ENCODE data around the gene ZNF311. TPM values are rescaled to one million over a fixed set of nuclear protein-coding genes. Genes with fewer than 3 reads are reported as not detected.
"Not testable (repeated sequence)": the region's sequence is repeated elsewhere in the genome, so short reads cannot be mapped to it uniquely, and the experiment has no call there.

The ZNF311 gene
- polyA plus RNA-seq, 1 experiment, result 0.74 TPM

DNA sequence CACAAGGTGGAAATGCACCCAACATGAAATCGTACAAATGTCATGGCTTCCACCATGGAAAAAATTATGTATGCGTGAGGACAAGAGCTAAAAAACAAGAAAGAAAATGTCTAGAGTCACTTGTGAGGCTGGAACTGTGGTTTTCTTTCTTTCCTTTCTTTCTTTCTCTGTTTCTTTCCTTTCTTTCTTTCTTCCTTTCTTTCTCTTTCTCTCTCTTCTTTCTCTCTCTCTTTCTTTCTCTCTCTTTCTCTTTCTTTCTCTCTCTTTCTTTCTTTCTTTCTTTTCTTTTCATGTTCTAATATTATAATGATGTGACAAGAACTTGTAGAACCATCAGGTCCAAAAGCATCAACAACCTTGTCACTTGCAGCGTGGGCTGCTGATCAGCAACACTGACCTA lies 28.4 kb downstream of the ZNF311 start:
- TF ChIP-seq, protein P1, sequence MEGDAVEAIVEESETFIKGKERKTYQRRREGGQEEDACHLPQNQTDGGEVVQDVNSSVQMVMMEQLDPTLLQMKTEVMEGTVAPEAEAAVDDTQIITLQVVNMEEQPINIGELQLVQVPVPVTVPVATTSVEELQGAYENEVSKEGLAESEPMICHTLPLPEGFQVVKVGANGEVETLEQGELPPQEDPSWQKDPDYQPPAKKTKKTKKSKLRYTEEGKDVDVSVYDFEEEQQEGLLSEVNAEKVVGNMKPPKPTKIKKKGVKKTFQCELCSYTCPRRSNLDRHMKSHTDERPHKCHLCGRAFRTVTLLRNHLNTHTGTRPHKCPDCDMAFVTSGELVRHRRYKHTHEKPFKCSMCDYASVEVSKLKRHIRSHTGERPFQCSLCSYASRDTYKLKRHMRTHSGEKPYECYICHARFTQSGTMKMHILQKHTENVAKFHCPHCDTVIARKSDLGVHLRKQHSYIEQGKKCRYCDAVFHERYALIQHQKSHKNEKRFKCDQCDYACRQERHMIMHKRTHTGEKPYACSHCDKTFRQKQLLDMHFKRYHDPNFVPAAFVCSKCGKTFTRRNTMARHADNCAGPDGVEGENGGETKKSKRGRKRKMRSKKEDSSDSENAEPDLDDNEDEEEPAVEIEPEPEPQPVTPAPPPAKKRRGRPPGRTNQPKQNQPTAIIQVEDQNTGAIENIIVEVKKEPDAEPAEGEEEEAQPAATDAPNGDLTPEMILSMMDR (IDR thresholded peaks at IDR 0.05; ENCODE audit: insufficient read depth, low read depth, low read length), result no peak
- no peaks in the 10 kb centered on the region for H3K36me3 ChIP-seq (ENCODE audit: control insufficient read depth, insufficient read depth, low read length)
- POLR2A ChIA-PET, result interaction anchor here (0.6 kb wide), 1 partner anchor 80 kb away, joined by 3 read pairs; no protein-coding TSS in a partner anchor
- no peak overlapping the region for H3K4me3 ChIP-seq (ENCODE audit: low read depth, low read length)
- CTCF ChIA-PET, result interaction anchor here (1.0 kb wide), 1 partner anchor 139 kb away, joined by 4 read pairs; no protein-coding TSS in a partner anchor
- DNase-seq (ENCODE audit: low read depth), result no peak
- no peaks in the 10 kb centered on the region for H3K27me3 ChIP-seq (ENCODE audit: control insufficient read depth, insufficient read depth, low read length)

DNA sequence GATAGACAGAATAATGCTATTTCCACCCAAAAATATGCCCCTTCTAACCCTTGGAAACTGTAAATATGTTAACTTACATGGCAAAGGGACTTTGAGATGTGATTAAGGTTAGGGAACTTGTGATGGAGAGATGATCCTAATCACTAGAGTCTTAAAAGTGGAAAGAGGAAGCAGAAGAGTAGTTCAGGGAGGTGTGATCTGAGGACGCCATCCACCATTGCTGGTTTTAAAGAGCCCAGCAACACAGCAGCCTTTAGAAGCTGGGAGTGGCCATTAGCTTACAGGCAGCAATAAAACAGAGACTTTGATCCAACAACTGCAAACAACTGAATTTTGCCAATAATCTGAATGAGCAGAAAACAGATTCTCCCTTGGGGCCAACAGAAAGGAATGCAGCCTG lies 30.6 kb downstream of the ZNF311 start:
- no peaks in the 10 kb centered on the region for H3K27me3 ChIP-seq (ENCODE audit: control insufficient read depth, insufficient read depth, low read length)
- H3K4me3 ChIP-seq (ENCODE audit: low read depth, low read length), result no peak overlapping the region
- H3K36me3 ChIP-seq (ENCODE audit: control insufficient read depth, insufficient read depth, low read length), result no peaks in the 10 kb centered on the region
- POLR2A ChIA-PET, result interaction anchor here (0.6 kb wide), 1 partner anchor 12 kb away, joined by 4 read pairs; no protein-coding TSS in a partner anchor
- CTCF ChIA-PET, result no interaction called here
- TF ChIP-seq, protein P1 (IDR thresholded peaks at IDR 0.05; ENCODE audit: insufficient read depth, low read depth, low read length), result no peak
- DNase-seq (ENCODE audit: low read depth), result no peak

DNA sequence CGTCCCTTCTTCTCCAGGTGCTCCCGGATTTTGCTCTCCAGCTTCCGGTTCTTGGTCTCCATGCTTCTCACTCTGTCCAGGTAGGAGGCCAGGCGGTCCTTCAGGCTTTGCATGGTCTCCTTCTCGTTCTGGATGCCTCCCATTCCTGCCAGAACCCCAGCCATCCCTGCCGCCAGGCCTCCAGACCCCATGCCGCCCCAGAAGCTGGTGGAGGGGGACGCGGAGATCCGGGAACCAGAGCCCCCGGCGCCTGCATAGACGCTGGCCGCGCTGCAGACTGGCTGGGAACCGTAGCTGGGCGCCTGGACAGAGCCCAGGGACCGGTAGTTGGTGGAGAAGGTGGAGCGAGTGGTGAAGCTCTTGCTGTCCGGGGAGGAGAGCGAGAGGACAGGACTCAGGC lies 35.1 kb downstream of the ZNF311 start:
- H3K4me3 ChIP-seq (ENCODE audit: low read depth, low read length); H3K27me3 ChIP-seq (ENCODE audit: control insufficient read depth, insufficient read depth, low read length); CTCF ChIA-PET; DNase-seq (ENCODE audit: low read depth); H3K36me3 ChIP-seq (ENCODE audit: control insufficient read depth, insufficient read depth, low read length); POLR2A ChIA-PET: not testable (repeated sequence)

DNA sequence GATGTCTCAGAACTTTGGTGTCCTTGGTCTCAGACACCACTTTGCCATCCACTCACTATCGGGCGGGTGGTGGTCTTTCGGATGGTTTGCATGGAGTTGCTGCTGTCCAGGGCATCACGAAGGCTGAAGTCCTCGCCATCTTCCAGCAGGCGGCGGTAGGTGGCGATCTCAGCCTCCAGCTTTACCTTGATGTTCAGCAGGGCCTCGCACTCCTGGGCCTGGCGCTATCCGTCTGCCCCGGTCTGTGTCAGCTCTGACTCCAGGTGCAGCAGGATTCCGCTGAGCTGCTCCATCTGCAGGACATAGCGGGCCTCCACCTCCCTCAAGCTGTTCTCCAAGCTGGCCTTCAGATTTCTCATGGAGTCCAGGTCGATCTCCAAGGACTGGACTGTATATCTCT lies 36.0 kb downstream of the ZNF311 start:
- Histone ChIP-seq H3K4me3 (ENCODE audit: low read depth, low read length) (no peak overlapping the region), H3K36me3 (ENCODE audit: control insufficient read depth, insufficient read depth, low read length) (no peaks in the 10 kb centered on the region), H3K27me3 (ENCODE audit: control insufficient read depth, insufficient read depth, low read length) (no peaks in the 10 kb centered on the region)
- TF ChIP-seq, protein P1 (IDR thresholded peaks at IDR 0.05; ENCODE audit: insufficient read depth, low read depth, low read length), result no peak
- POLR2A ChIA-PET, result no interaction called here
- CTCF ChIA-PET, result no interaction called here
- DNase-seq (ENCODE audit: low read depth), result no peak

DNA sequence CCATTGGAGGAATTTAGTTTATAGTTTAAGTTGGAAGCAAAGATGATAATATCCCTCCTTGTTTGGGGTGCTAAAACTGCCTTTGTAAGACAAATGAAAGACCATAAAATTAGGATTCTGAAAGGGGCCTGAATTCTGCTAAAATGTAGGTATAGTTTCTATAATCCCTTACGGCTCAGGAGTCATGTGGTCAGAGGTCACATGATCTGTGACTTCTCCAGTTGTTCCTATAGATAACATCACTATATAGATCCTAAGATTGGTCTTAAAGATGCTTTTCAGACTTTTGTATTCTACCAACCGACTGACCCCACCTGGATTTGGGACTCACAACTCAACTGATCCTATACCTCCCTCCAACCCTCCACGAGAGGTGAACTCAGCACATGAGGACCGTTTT lies 36.6 kb downstream of the ZNF311 start:
- Histone ChIP-seq H3K36me3 (ENCODE audit: control insufficient read depth, insufficient read depth, low read length) (no peaks in the 10 kb centered on the region), H3K4me3 (ENCODE audit: low read depth, low read length) (no peak overlapping the region), H3K27me3 (ENCODE audit: control insufficient read depth, insufficient read depth, low read length) (no peaks in the 10 kb centered on the region)
- TF ChIP-seq, protein P1 (IDR thresholded peaks at IDR 0.05; ENCODE audit: insufficient read depth, low read depth, low read length), result no peak
- ChIA-PET POLR2A (no interaction called here), CTCF (no interaction called here)
- DNase-seq (ENCODE audit: low read depth), result no peak

DNA sequence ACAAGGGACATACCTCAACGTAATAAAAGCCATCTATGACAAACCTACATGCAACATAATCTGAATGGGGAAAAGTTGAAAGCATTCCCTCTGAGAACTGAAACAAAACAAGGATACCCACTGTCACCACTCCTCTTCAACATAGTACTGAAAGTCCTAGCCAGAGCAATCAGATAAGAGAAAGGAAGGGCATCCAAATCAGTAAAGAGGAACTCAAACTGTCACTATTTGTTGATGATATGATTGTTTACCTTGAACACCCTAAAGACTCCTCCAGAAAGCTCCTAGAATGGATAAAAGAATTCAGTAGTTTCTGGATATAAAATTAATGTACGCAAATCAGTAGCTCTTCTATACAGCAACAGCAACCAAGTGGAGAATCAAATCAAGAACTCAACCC lies 39.4 kb downstream of the ZNF311 start:
- ChIA-PET POLR2A (no interaction called here), CTCF (no interaction called here)
- Histone ChIP-seq H3K4me3 (ENCODE audit: low read depth, low read length) (no peak overlapping the region), H3K27me3 (ENCODE audit: control insufficient read depth, insufficient read depth, low read length) (no peaks in the 10 kb centered on the region), H3K36me3 (ENCODE audit: control insufficient read depth, insufficient read depth, low read length) (no peaks in the 10 kb centered on the region)
- DNase-seq (ENCODE audit: low read depth), result no peak
- TF ChIP-seq, protein P1 (IDR thresholded peaks at IDR 0.05; ENCODE audit: insufficient read depth, low read depth, low read length), result no peak
